DND-41 (cell line): Measurements from ENCODE around the gene DOCK3.
A peak's percentile ranks its signal among the peaks of the same experiment; 100 is the strongest.

Experiments used
- CTCF ChIP-seq: IDR thresholded peaks from 2 replicates; pipeline ENCODE4 v1.5.1; 2012; ENCODE audit warnings: borderline replicate concordance, low read length, moderate library complexity, mild to moderate bottlenecking; ENCODE audit not compliant: poor library complexity, severe bottlenecking; ENCODE audit errors: extremely low read depth
- EZH2 ChIP-seq: IDR thresholded peaks from 3 replicates; pipeline ENCODE4 v1.6.1; 2012; ENCODE audit warnings: borderline replicate concordance, low read depth, mild to moderate bottlenecking, moderate library complexity, low read length, inconsistent platforms; ENCODE audit not compliant: severe bottlenecking

DNA sequence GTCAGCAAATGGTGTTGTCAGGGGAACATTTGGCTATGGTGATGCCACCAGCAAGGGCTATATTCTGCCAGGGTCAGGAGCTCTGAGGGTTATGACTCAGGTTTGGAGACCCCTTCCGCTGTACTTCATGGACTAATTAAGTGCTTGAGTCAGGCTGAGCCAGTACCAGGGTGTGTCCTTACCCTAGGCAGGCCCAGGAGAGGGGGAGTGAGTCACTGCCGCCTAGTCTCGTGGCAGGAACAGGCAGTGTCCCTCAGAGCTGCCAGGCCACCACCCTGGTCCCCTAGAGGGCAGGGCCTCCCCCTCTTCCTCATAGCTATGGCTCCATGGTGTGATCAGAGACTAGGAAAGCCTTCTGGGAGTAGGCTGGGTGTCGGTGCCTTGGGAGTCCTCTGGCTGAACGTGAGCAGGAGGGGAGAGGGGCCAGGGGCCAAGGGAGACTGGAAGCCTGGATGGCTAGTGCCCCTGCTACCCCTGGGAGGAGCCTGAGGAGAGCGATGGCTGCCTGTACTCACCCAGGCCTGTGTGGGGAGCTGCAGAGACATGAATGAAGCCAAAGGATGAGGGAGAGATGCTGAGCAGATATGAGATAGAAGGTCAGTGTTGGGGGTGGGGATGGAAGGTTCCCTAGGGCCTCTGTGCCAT lies 47.2 kb upstream of the DOCK3 start:
- TF ChIP-seq CTCF (peak; percentile 54), EZH2 (no peak)
